ENCODE measurements around the gene RNF121. TPM values are rescaled to one million over a fixed set of nuclear protein-coding genes. Genes with fewer than 3 reads are reported as not detected.

The RNF121 gene
- total and polyA plus RNA-seq, 7 experiments from 2014 or later: 8.8 to 37.2 (median 20.2) TPM

- H3K27me3 ChIP-seq (ENCODE audit: control insufficient read depth in 2 of 2, insufficient read depth in 2 of 2, low read length in 2 of 2): no peaks in the 10 kb centered on the region
- H3K9me3 Mint-ChIP-seq: no peaks in the 10 kb centered on the region
- H3K4me1 ChIP-seq (ENCODE audit: control insufficient read depth in 2 of 2, insufficient read depth in 2 of 2, low read length in 2 of 2): peaks cover 51 to 54% of the 10 kb centered on the region in 2 donors
- no peak overlapping the region for H3K4me3 Mint-ChIP-seq
- ChIA-PET CTCF (interaction anchor here (1.7 to 4.5 kb wide), 5 partner anchors 9 to 106 kb away, joined by 6 to 71 read pairs (median 12); no protein-coding TSS in a partner anchor), POLR2A (interaction anchor here (0.6 to 9.0 kb wide), 13 partner anchors 12 to 111 kb away, joined by 3 to 190 read pairs (median 16); partner anchors contain the start of genes ANAPC15, IL18BP, LAMTOR1 and RNF121)
- H3K36me3 ChIP-seq (ENCODE audit: control insufficient read depth in 2 of 3, insufficient read depth in 3 of 3, low read length in 3 of 3): peaks cover 4 to 27% (median 6%) of the 10 kb centered on the region in 3 experiments
- intact Hi-C loops (cut with micrococcal nuclease): no loop called here
- no peak for ATAC-seq
- no peak overlapping the region for H3K27ac Mint-ChIP-seq
- peaks cover 4 to 17% (median 10%) of the 10 kb centered on the region in 5 donors for H3K36me3 Mint-ChIP-seq
- H3K4me3 ChIP-seq (ENCODE audit: low read length): peak overlapping the region; percentile 89
- H3K9me3 ChIP-seq (ENCODE audit: control insufficient read depth in 2 of 3, low read length in 3 of 3): no peaks in the 10 kb centered on the region
- H3K27me3 Mint-ChIP-seq: no peaks in the 10 kb centered on the region
- peak overlapping the region; percentile 88 for H3K27ac ChIP-seq (ENCODE audit: low read depth, low read length)
- H3K4me1 Mint-ChIP-seq: peaks cover 16 to 54% (median 41%) of the 10 kb centered on the region in 7 donors
- no peak for DNase-seq
These were observed 109.6 kb downstream of the RNF121 start for GRCh38 chr11:72038491-72038890.

- POLR2A ChIA-PET: interaction anchor here (0.6 to 9.0 kb wide), 23 partner anchors 10 to 183 kb away, joined by 3 to 190 read pairs (median 5); partner anchors contain the start of genes ANAPC15, IL18BP, LAMTOR1 and RNF121
- peak overlapping the region; percentile 88 for H3K27ac ChIP-seq (ENCODE audit: low read depth, low read length)
- peaks cover 51 to 55% of the 10 kb centered on the region in 2 donors for H3K4me1 ChIP-seq (ENCODE audit: control insufficient read depth in 2 of 2, insufficient read depth in 2 of 2, low read length in 2 of 2)
- ATAC-seq: no peak
- H3K36me3 Mint-ChIP-seq: peaks cover 0 to 16% (median 7%) of the 10 kb centered on the region in 5 donors
- H3K4me3 Mint-ChIP-seq: no peak overlapping the region
- peaks cover 0 to 19% (median 0%) of the 10 kb centered on the region in 3 experiments for H3K36me3 ChIP-seq (ENCODE audit: control insufficient read depth in 2 of 3, insufficient read depth in 3 of 3, low read length in 3 of 3)
- no peaks in the 10 kb centered on the region for H3K27me3 Mint-ChIP-seq
- peak overlapping the region; percentile 89 for H3K4me3 ChIP-seq (ENCODE audit: low read length)
- CTCF ChIA-PET: interaction anchor here (0.9 to 4.5 kb wide), 9 partner anchors 8 to 105 kb away, joined by 3 to 71 read pairs (median 7); no protein-coding TSS in a partner anchor
- no peak overlapping the region for H3K27ac Mint-ChIP-seq
- H3K9me3 ChIP-seq (ENCODE audit: control insufficient read depth in 2 of 3, low read length in 3 of 3): no peaks in the 10 kb centered on the region
- DNase-seq: peak in 1 of 9 donors; percentile 10
- H3K4me1 Mint-ChIP-seq: peaks cover 19 to 55% (median 45%) of the 10 kb centered on the region in 7 donors
- H3K9me3 Mint-ChIP-seq: no peaks in the 10 kb centered on the region
- no peaks in the 10 kb centered on the region for H3K27me3 ChIP-seq (ENCODE audit: control insufficient read depth in 2 of 2, insufficient read depth in 2 of 2, low read length in 2 of 2)
- intact Hi-C loops (cut with micrococcal nuclease): no loop called here
These were observed 110.4 kb downstream of the RNF121 start for GRCh38 chr11:72039031-72039855.

DNA sequence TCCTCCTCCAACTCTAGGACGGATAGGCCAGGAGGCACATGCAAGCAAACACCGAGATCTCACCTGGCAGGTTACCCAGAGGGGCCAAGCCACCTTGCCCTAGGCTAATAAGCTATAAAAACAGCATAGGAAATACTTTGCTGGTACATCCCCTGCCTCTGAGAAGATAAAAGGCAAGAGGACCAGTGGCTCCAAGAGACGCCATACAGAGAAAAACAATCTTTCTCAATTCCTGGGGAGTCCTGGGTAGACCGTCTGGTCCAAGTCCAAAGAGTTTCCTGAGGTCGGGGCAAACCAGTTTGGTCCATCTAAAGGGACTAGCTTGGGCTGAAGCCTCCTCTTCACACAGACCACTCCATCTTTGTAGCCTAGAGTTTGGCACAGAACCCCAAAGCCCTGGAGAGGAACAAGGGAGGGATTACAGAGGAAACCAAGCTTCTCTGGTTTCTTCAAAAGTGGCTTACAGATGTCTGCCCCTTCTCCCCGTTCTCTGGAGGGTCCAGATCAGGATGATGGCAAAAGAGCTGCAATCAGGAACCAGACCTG, 111.1 kb downstream of the RNF121 start:
- Histone ChIP-seq H3K9me3 (ENCODE audit: control insufficient read depth in 2 of 3, low read length in 3 of 3) (no peaks in the 10 kb centered on the region), H3K27me3 (ENCODE audit: control insufficient read depth in 2 of 2, insufficient read depth in 2 of 2, low read length in 2 of 2) (no peaks in the 10 kb centered on the region), H3K36me3 (ENCODE audit: control insufficient read depth in 2 of 3, insufficient read depth in 3 of 3, low read length in 3 of 3) (peaks cover 0 to 12% (median 0%) of the 10 kb centered on the region in 3 experiments), H3K27ac (ENCODE audit: low read depth, low read length) (peak overlapping the region; percentile 88), H3K4me3 (ENCODE audit: low read length) (peak overlapping the region; percentile 89), H3K4me1 (ENCODE audit: control insufficient read depth in 2 of 2, insufficient read depth in 2 of 2, low read length in 2 of 2) (peaks cover 51 to 58% of the 10 kb centered on the region in 2 donors)
- peak in 3 of 9 donors; percentile 11 to 16 (median 16) for DNase-seq
- Mint-ChIP-seq H3K9me3 (no peaks in the 10 kb centered on the region), H3K4me1 (peaks cover 21 to 58% (median 44%) of the 10 kb centered on the region in 7 donors), H3K4me3 (no peak overlapping the region), H3K27ac (no peak overlapping the region), H3K36me3 (peaks cover 0 to 16% (median 7%) of the 10 kb centered on the region in 5 donors), H3K27me3 (no peaks in the 10 kb centered on the region)
- ChIA-PET POLR2A (interaction anchor here (0.6 to 9.0 kb wide), 25 partner anchors 9 to 182 kb away, joined by 3 to 190 read pairs (median 7); partner anchors contain the start of genes ANAPC15, IL18BP, LAMTOR1 and RNF121), CTCF (interaction anchor here (0.6 to 4.5 kb wide), 11 partner anchors 8 to 770 kb away, joined by 3 to 71 read pairs (median 3); no protein-coding TSS in a partner anchor)
- no peak for ATAC-seq
- intact Hi-C loops (cut with micrococcal nuclease): loop anchor here (1.0 to 5.0 kb wide), 8 partner anchors 15 to 588 kb away; partner anchors contain the start of genes ANAPC15 (in 1 of the 2), CLPB (in 1 of the 2), NADSYN1 (in 1 of the 2) and XNDC1N (in 1 of the 2)

DNA sequence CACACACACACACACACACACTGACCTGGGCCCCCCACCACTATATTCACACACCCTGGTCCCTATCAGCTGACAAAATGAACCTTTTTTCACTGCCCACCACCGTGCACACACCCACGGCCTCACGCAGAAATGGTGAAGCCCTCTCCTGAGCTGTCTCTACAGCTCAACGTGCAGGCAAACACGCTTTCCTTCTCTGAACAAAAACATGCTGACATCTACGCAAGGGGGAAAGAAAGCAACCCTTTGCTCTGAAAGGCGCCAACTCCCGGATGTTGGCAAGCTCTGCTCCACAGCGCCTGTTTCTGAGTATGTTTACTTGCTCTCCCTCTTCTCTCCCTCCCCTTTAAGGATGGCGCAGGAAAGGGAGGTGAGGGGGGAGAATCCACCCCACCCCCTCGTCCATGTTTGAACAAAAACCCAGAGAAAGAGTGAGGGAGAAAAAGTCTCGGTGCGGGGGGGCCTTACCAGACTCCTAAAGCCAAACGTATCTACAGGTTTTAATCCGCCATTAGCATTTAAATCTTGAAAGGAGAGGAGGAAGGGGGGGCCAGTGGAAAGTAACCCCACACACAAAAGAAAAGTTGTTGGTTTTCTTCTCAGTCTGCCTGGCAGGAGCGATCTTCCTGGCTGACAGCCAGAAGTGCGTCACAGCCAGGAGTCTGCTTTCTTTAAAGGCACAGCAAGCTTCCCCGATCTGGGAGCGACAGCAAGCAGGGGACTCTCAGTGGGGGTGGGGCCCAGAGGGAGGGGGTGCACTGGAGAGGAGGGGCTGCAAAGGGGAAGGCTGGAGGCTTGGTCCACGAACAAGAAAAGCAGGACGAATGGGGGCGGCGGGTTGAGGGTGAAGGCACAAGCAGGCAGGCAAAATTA, 111.9 kb downstream of the RNF121 start:
- POLR2A ChIA-PET: interaction anchor here (0.8 to 9.0 kb wide), 21 partner anchors 9 to 181 kb away, joined by 3 to 190 read pairs (median 11); partner anchors contain the start of genes ANAPC15, IL18BP, LAMTOR1 and RNF121
- CTCF ChIA-PET: interaction anchor here (0.6 to 4.5 kb wide), 10 partner anchors 9 to 769 kb away, joined by 3 to 71 read pairs (median 3); no protein-coding TSS in a partner anchor
- intact Hi-C loops (cut with micrococcal nuclease): loop anchor here (1.0 to 5.0 kb wide), 13 partner anchors 10 to 588 kb away; partner anchors contain the start of genes ANAPC15 (in 2 of the 2), LAMTOR1 (in 2 of the 2), LRRC51 (in 2 of the 2) and NUMA1 (in 2 of the 2)
- H3K4me1 ChIP-seq (ENCODE audit: control insufficient read depth in 2 of 2, insufficient read depth in 2 of 2, low read length in 2 of 2): peaks cover 48 to 58% of the 10 kb centered on the region in 2 donors
- ATAC-seq (peak; percentile 84), DNase-seq (peak; percentile 51 to 91 (median 86))
- H3K36me3 ChIP-seq (ENCODE audit: control insufficient read depth in 2 of 3, insufficient read depth in 3 of 3, low read length in 3 of 3): peaks cover 0 to 4% (median 0%) of the 10 kb centered on the region in 3 experiments
- H3K4me3 ChIP-seq (ENCODE audit: low read length): peak overlapping the region; percentile 89
- peak overlapping the region; percentile 88 for H3K27ac ChIP-seq (ENCODE audit: low read depth, low read length)
- no peaks in the 10 kb centered on the region for H3K9me3 ChIP-seq (ENCODE audit: control insufficient read depth in 2 of 3, low read length in 3 of 3)
- Mint-ChIP-seq H3K4me3 (no peak overlapping the region), H3K4me1 (peaks cover 20 to 54% (median 43%) of the 10 kb centered on the region in 7 donors), H3K27me3 (no peaks in the 10 kb centered on the region), H3K9me3 (no peaks in the 10 kb centered on the region), H3K27ac (no peak overlapping the region), H3K36me3 (peaks cover 0 to 13% (median 4%) of the 10 kb centered on the region in 5 donors)
- no peaks in the 10 kb centered on the region for H3K27me3 ChIP-seq (ENCODE audit: control insufficient read depth in 2 of 2, insufficient read depth in 2 of 2, low read length in 2 of 2)

GRCh38 chr11:72041364-72042063, 112.7 kb downstream of the RNF121 start:
- Mint-ChIP-seq H3K4me1 (peaks cover 16 to 46% (median 37%) of the 10 kb centered on the region in 7 donors), H3K27me3 (no peaks in the 10 kb centered on the region), H3K9me3 (no peaks in the 10 kb centered on the region), H3K36me3 (peaks cover 0 to 9% (median 0%) of the 10 kb centered on the region in 5 donors), H3K27ac (no peak overlapping the region), H3K4me3 (no peak overlapping the region)
- Histone ChIP-seq H3K4me1 (ENCODE audit: control insufficient read depth in 2 of 2, insufficient read depth in 2 of 2, low read length in 2 of 2) (peaks cover 47 to 51% of the 10 kb centered on the region in 2 donors), H3K36me3 (ENCODE audit: control insufficient read depth in 2 of 3, insufficient read depth in 3 of 3, low read length in 3 of 3) (no peaks in the 10 kb centered on the region), H3K27ac (ENCODE audit: low read depth, low read length) (peak overlapping the region; percentile 88), H3K27me3 (ENCODE audit: control insufficient read depth in 2 of 2, insufficient read depth in 2 of 2, low read length in 2 of 2) (no peaks in the 10 kb centered on the region), H3K9me3 (ENCODE audit: control insufficient read depth in 2 of 3, low read length in 3 of 3) (no peaks in the 10 kb centered on the region), H3K4me3 (ENCODE audit: low read length) (peak overlapping the region; percentile 89)
- DNase-seq (peak; percentile 38 to 64 (median 56)), ATAC-seq (peak; percentile 54)
- ChIA-PET POLR2A (interaction anchor here (0.6 to 9.0 kb wide), 17 partner anchors 15 to 183 kb away, joined by 3 to 190 read pairs (median 12); partner anchors contain the start of genes ANAPC15, INPPL1, LAMTOR1 and RNF121), CTCF (interaction anchor here (0.7 to 4.5 kb wide), 4 partner anchors 16 to 37 kb away, joined by 3 to 71 read pairs (median 5); no protein-coding TSS in a partner anchor)
- intact Hi-C loops (cut with micrococcal nuclease): loop anchor here (1.0 to 5.0 kb wide), 8 partner anchors 11 to 589 kb away; partner anchors contain the start of genes LAMTOR1 (in 2 of the 2), LRRC51 (in 2 of the 2), NUMA1 (in 2 of the 2) and ANAPC15 (in 1 of the 2)

Data from naive thymus-derived CD4-positive, alpha-beta T cell (primary cell).